GM21717 (cell line): ENCODE data around the gene VSIR.

Experiments used
- ATAC-seq: cut with Tn5 transposase; IDR thresholded peaks from one replicate; pipeline ENCODE4 v1.9.1; 2021; ENCODE audit warnings: mild to moderate bottlenecking, moderate library complexity; ENCODE audit not compliant: unreplicated experiment

Gene VSIR

DNA sequence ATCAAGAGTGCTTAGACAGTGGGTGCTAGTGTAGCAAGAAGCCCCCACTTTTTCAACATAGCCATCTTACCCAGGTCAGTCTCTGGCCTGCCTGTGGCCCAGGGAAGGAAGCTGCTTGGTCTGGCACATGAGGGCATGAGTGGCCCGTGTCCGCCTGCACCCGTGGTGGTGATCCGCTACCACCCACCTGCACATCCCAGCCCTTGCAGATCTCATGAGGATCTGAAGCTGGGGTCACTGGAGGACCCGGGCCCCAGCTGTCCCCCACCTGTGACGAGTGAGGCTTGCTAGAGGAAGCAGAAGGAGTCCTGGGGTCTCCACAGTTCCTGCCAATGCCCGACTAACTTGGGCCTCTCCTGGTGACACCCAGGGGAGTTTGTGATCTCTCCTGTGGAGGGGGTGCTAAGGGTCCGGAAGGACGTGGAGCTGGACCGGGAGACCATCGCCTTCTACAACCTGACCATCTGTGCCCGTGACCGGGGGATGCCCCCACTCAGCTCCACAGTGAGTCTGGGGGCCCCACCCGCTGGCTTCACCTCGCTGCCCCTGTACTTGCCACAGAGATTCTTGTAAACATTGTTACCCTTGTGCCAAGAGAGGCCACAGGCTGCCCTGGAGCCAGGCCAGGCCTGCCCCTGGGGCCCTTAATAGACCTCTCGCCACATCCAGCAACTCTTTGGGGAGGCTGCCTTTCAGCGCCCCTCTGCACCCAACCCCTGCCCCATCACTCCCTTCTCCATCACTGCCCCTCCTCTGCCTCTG lies 10.8 kb upstream of the VSIR start:
- ATAC-seq = no peak

DNA sequence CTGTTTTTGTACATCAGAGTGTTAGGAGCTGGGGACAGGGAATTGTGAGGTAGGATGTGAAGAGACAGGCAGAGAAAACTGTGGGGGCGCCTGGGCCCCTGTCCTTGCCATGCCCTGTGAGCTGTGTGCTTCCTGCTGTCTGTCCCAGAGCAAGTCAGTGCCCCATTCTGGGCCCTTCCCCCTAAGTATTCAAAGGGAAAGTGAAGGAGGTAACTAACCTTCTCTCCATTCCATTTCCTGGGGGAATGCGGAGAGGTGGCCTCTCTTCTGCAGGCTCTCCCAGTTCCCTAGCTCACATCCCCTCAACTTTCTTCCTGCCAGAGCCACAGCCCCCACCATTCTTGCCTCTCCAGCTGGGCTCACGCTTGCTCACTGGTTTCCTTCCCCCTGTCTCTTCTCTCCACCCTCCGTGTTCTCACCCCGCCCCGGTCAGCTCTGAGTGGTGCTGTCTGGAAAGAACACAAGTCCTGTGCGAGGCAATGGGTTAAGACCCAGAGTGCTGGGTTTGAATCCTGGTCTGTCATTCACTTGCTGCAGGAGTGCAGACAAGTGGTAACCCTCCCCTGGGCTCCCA lies 9.7 kb upstream of the VSIR start:
- ATAC-seq = no peak

DNA sequence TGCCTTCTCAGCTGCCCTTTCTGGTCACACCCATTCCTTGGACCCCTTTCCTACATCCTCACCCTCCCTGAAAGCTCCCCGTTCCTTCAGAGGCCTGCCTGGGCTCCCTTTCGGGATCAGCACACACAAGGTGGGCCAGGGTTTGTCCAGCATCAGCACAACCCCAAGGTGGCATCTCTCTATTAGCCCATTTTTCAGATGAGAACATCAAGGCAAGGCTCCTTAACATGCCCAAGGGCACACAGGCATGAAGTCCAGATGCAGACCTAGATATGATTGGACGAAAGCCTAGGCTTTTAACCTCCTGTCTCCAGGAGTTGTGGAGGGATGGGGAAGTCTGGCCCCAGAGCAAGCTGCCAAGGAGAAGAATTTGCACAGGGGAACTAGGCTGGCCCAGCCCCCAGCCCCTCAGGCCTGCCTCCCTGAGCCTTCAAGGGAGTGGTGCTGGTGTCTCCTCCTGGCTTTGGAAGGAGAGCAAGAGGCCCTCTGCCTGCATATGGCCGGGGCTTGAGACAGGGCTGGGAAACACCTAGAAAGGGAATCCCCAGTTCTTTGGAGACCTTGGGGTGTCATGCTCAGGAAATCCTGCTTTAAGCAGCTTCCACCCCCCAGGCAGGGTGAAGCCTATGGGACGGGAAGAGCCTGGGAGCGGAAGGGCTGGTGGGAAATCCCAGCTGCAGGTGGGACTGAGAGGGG lies 9.0 kb upstream of the VSIR start:
- no peak for ATAC-seq

DNA sequence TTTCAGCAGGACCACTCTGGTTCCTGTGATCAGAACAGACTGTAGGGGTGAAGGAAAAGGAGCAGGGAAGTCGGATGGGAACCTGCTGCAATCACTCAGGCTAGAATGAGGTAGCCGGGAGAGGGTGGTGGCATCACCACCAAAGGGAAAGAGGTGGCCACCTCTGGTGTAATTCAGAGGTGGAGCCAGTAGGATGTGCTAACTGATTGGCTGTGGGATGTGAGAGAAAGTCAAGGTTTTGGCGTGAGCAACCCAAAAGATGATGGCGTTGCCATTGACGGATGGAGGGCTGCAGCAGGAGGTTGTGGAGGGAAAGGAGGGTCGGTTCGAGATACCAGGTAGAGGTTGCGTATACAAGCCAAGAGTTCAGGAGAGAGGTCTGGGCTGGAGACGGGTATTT lies 7.4 kb upstream of the VSIR start:
- ATAC-seq = no peak

DNA sequence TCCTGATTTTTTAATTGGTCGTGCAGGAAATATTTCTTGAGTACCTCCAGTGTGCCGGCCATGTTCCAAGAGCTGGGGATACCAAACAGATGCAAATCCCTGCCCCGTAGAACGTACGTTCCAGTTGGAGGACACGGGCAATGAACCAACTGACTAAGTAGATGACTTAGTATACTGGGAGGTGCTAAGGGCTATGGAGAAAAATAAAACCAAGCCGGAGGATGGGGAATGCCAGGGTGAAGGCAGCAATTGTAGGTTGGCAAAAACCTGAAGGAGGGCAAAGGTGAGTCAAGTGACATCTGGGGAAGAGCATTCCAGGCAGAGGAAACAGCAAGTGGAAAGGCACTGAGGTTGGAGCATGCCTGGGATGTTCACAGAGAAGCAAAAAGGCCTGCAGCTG lies 6.8 kb upstream of the VSIR start:
- ATAC-seq = no peak

DNA sequence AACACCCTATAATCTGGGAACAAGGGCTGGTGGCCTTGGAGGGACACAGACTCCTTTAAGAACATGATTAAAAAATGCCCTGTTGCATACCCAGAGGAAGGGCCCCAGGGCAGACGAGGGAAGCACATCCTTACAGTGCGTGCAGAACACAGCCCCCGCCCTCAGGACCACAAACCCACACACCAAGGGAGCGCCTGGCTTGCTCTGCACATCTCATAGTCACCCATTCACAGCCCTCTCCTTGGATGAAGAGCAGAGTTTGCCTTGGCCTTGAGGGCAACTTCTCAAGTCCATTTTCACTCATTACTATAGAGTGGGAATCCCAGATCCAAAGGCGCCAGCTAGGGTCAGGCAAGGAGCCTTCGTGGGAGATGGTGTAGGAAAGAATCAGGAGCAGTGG lies 6.3 kb upstream of the VSIR start:
- ATAC-seq = no peak

GRCh38 chr10:71778071-71778825 lies 4.9 kb upstream of the VSIR start:
- ATAC-seq = no peak

DNA sequence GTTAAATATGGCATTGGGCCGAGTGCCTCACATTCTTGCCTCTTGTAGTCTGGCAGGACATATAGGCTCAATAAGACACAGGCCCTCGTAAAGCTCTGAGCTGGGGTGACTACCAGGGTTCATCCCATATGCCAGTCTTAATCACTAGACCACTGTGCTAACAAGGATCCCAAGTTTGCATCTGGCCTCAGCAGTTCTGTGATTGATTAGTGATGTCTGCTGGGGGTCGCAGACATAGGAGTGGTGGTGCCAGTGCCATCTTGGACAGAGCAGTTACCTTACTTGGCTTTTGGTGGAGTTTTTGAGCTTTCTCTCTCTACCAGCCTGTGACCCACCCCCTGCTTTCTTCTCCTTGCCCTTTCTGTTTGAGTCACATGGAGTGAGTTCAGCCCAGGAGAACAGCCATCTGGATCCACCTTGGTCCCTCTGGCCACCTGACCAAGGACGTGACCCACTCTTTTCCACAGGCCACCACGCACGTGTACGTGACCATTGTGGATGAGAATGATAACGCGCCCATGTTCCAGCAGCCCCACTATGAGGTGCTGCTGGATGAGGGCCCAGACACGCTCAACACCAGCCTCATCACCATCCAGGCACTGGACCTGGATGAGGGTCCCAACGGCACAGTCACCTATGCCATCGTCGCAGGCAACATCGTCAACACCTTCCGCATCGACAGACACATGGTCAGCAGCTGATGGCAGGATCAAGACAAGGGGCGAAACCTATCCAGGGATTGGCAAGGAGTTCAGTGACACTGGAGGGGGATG lies 4.1 kb upstream of the VSIR start:
- ATAC-seq = no peak

DNA sequence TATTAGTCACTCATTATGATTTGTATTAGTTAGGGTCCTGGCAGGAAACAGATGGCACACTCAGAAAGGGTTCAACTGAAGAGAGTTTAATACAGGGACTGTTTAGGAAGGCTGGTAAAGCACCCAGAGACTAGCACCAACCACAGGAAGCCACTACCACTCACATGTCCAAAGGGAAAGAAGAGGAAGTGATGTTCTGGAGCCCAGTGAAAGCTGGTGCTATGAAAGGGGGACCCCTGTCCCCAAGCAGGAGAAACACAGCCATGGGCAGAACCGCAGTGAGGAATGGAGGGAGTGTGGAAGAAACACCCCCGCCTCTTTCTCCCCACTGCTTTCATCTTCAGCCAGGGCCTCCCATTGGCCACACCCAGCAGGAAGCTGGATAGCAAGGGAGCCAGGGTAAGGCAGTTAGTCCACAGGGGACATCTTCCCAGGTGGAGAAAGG lies 3.2 kb upstream of the VSIR start:
- ATAC-seq = no peak

GRCh38 chr10:71774916-71775702 lies 1.8 kb upstream of the VSIR start:
- ATAC-seq = no peak

- no peak for ATAC-seq
Measured at GRCh38 chr10:71772832-71773220, 494 bp downstream of the VSIR start.

GRCh38 chr10:71771821-71772617 lies 1.3 kb downstream of the VSIR start:
- no peak for ATAC-seq

DNA sequence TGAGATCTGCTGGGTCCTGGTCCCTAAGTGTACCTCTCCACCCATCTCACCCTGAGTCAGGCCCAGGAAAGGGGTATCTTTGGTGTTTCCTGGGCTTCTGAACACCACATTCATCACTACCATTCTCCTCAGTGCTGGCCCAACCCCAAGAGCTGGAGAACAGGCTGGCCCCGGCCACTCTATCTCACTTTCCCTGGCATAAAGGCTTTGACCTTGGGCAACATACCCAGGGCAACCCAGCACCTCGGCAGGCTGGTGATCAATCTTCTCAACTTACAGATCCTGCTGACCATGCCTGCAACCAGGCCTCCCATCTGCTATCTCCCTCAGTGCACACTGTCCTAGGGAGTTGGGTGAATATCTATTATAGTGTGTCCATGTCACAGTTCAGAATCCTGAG lies 2.1 kb downstream of the VSIR start:
- ATAC-seq = no peak

DNA sequence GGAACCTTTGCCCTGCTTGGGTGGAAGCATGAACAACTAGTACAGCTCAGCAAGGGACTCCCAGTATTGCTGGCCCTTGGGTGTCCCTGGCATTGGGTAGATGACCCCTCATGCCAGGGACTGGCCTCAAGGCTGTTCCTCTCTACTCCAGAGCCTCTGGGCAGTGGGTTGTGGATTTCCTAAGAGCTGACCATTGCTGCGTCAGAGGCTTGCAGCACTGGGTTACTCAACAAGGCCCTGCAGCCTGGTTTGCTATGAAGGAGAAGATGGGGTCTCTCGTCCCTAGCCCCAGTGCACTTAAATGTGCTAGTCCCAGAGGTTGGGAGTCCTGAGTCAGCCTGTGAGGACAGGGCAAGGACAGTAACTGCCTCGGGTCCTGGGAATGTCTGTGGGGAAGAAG lies 2.5 kb downstream of the VSIR start:
- no peak for ATAC-seq

DNA sequence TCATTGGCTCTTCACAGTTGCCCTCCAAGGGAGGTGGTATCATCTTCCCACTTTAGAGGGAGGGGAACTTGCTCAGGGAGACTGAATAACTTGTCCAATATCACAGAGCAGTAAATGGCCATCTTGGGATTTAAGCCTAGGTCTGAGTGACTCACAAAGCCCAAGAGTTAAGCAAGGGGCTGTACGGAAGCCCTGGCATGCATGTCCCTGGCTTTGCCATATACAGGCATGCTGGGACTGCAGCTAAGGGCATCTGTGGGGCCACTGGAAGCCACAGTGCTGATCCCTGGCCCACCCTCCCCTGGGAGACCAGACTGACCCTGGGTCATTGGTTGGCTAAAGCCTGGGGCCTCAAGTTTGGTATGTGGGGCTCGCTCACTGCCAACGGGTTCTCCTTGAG lies 3.1 kb downstream of the VSIR start:
- no peak for ATAC-seq

GRCh38 chr10:71769279-71769823 lies 4.0 kb downstream of the VSIR start:
- ATAC-seq = peak; percentile 34

DNA sequence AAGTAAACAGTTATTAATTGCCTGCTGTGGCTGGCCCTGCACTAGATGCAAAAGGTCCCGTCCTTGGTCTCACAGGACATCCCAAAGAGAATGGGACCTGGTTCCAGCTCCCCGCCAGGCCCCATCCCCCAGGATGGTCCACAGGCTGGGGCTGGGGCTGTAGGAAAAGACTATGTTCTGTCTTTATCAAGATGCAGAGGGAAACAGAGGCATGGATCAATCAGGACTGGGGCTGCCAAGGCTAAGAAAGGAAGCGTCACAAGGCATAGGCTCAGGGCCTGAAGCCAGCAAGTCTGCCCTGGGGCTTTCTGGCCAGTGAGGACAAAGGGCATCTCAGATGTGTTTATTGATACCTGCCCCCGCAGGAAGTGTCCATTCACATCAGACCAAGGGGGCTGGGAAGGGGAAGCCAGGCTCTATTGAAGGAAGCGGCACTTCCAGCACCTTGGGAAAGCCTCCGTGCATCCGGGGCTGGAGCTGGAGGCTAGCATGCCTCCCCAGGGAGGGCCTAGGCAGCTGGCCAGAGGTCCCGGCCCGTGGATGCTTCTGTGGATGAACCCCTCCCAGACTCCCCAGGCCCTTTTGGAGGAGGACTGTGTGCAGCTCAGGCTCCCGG lies 5.8 kb downstream of the VSIR start:
- ATAC-seq = no peak

GRCh38 chr10:71766717-71767419 lies 6.5 kb downstream of the VSIR start:
- no peak for ATAC-seq
